GM12878 (cell line): Measurements from ENCODE around the gene GPC6. TPM values are rescaled to one million over a fixed set of nuclear protein-coding genes. Genes with fewer than 3 reads are reported as not detected.

Experiments used
- ATAC-seq: fragments of 200-7000 bp; cut with Tn5 transposase; 3 replicates; pipeline ENCODE4 v1.9.1; 2020; ENCODE audit warnings: mild to moderate bottlenecking, moderate library complexity
- BruUV-seq: library from RNA; stranded (reverse); fragments of 400-500 nt; replicated peaks from 2 replicates; lab custom pipeline; 2021; lab: Mats Ljungman, UMichigan
- CTCF ChIA-PET: fragments of 300-600 bp; sonication (Branson Sonifier 250); formaldehyde crosslinking; extraction: SDS; loops from one replicate; lab custom pipeline; 2021; ENCODE audit warnings: inconsistent platforms; lab: Yijun Ruan, JAX
- POLR2A ChIA-PET: fragments of 350-600 bp; formaldehyde crosslinking; extraction: SDS; loops from one replicate; lab custom pipeline; 2021; ENCODE audit warnings: inconsistent platforms; lab: Charles Lee
- RAD21 ChIA-PET: fragments of 300-600 bp; sonication (Branson Sonifier 250); formaldehyde crosslinking; loops from one replicate; lab custom pipeline; 2023; ENCODE audit warnings: antibody characterized with exemption; ENCODE audit not compliant: unreplicated experiment; lab: Charles Lee
- SMC1A ChIA-PET: fragments of 300-600 bp; sonication (Branson Sonifier 250); formaldehyde crosslinking; loops from one replicate; lab custom pipeline; 2023; ENCODE audit not compliant: unreplicated experiment, uncharacterized antibody; lab: Charles Lee
- DNase-seq: peaks from one replicate; pipeline ENCODE4 v3.0.0-alpha.2; 2011; ENCODE audit warnings: low read depth, low spot score
- FAIRE-seq: peaks from 3 replicates; lab custom pipeline; 2011; peaks lifted over from hg19 to GRCh38; lab: Jason Lieb, UNC
- H2AFZ ChIP-seq: 2 replicates; pipeline ENCODE4 v1.6.0; 2011; ENCODE audit warnings: low read depth, low read length, control low read depth; ENCODE audit not compliant: control insufficient read depth
- H3K27ac ChIP-seq: 2 replicates; pipeline ENCODE4 v1.5.1; 2011; ENCODE audit warnings: control low read depth; ENCODE audit not compliant: control insufficient read depth, insufficient read depth
- H3K27me3 ChIP-seq, 2 experiments: replicated peaks in 1 of 2; 2 replicates each; pipeline versions ENCODE4 v1.6.0 to v1.6.1; 2011; ENCODE audit warnings: low read length in 1 of 2; ENCODE audit not compliant: control insufficient read depth in 2 of 2, insufficient read depth in 2 of 2
- H3K36me3 ChIP-seq, 2 experiments: 2 replicates each; pipeline ENCODE4 v1.5.1; 2011; ENCODE audit warnings: low read length in 1 of 2; ENCODE audit not compliant: control insufficient read depth in 2 of 2, insufficient read depth in 2 of 2
- H3K4me1 ChIP-seq: 2 replicates; pipeline ENCODE4 v1.6.1; 2011; ENCODE audit warnings: mild to moderate bottlenecking, low read length, moderate library complexity, mixed read lengths; ENCODE audit not compliant: control insufficient read depth, insufficient read depth
- H3K4me2 ChIP-seq: 2 replicates; pipeline ENCODE4 v1.6.0; 2011; ENCODE audit warnings: control low read depth; ENCODE audit not compliant: control insufficient read depth, insufficient read depth
- H3K4me3 ChIP-seq: fragments of 200-600 bp; sonication (generic); 2 replicates; pipeline ENCODE4 v1.5.1; 2016
- H3K79me2 ChIP-seq: 2 replicates; pipeline ENCODE4 v1.6.0; 2011; ENCODE audit warnings: low read length; ENCODE audit not compliant: control insufficient read depth, insufficient read depth
- H3K9ac ChIP-seq: 2 replicates; pipeline ENCODE4 v1.8.0; 2011; ENCODE audit warnings: low read length, control low read depth, mixed read lengths; ENCODE audit not compliant: control insufficient read depth, insufficient read depth
- H3K9me3 ChIP-seq: replicated peaks from 3 replicates; pipeline ENCODE4 v1.5.1; 2011; ENCODE audit warnings: mild to moderate bottlenecking, low read length; ENCODE audit not compliant: control insufficient read depth, insufficient read depth
- H4K20me1 ChIP-seq: 2 replicates; pipeline ENCODE4 v1.6.0; 2011; ENCODE audit not compliant: control insufficient read depth, insufficient read depth
- ATF7 ChIP-seq: fragments of 450-650 bp; IDR thresholded peaks from 2 replicates; pipeline ENCODE4 v1.6.1; 2016; ENCODE audit warnings: low read depth, mild to moderate bottlenecking
- BRCA1 ChIP-seq: IDR thresholded peaks from 2 replicates; pipeline ENCODE4 v1.6.1; 2011; ENCODE audit warnings: low read depth, low read length, improper control_type of control experiment
- CHD1 ChIP-seq: IDR thresholded peaks from 2 replicates; pipeline ENCODE4 v1.6.1; 2012; ENCODE audit warnings: low read depth, low read length, improper control_type of control experiment
- CHD4 ChIP-seq: fragments of 200-600 bp; sonication (generic); IDR thresholded peaks from 2 replicates; pipeline ENCODE4 v1.6.1; 2016; ENCODE audit warnings: mild to moderate bottlenecking
- EP300 ChIP-seq, 2 experiments: fragments of 150-350 bp in 1 of 2; IDR thresholded peaks; 2 replicates each; pipeline ENCODE4 v1.6.1; 2011 to 2012; ENCODE audit warnings: low read depth in 2 of 2, low read length in 2 of 2, borderline replicate concordance in 1 of 2, improper control_type of control experiment in 1 of 2, inconsistent platforms in 1 of 2; ENCODE audit not compliant: control insufficient read depth in 1 of 2
- HCFC1 ChIP-seq: fragments of 150-350 bp; IDR thresholded peaks from 2 replicates; pipeline ENCODE4 v1.6.1; 2014; ENCODE audit warnings: low read length
- MEF2B ChIP-seq: fragments of 450-650 bp; IDR thresholded peaks from 2 replicates; pipeline ENCODE4 v1.6.1; 2018; ENCODE audit warnings: mild to moderate bottlenecking, moderate library complexity; ENCODE audit not compliant: partially characterized antibody, poor library complexity, severe bottlenecking
- MYB ChIP-seq: fragments of 150-350 bp; IDR thresholded peaks from 2 replicates; pipeline ENCODE4 v1.6.1; 2014; ENCODE audit warnings: mild to moderate bottlenecking, low read depth, low read length, borderline replicate concordance
- MYC ChIP-seq: IDR thresholded peaks from 2 replicates; pipeline ENCODE4 v1.6.1; 2011; ENCODE audit warnings: mild to moderate bottlenecking, low read length, moderate library complexity, inconsistent platforms; ENCODE audit not compliant: insufficient read depth, insufficient replicate concordance, insufficient read length, severe bottlenecking
- NBN ChIP-seq: fragments of 450-650 bp; IDR thresholded peaks from 2 replicates; pipeline ENCODE4 v1.6.1; 2016
- NFXL1 ChIP-seq: fragments of 450-650 bp; IDR thresholded peaks from 2 replicates; pipeline ENCODE4 v1.6.1; 2017; ENCODE audit warnings: antibody characterized with exemption, mild to moderate bottlenecking, borderline replicate concordance
- NR2C2 ChIP-seq: IDR thresholded peaks from 2 replicates; pipeline ENCODE4 v1.6.1; 2011; ENCODE audit warnings: borderline replicate concordance, low read depth; ENCODE audit not compliant: control insufficient read depth, insufficient read length
- POU2F2 ChIP-seq: IDR thresholded peaks from 3 replicates; pipeline ENCODE4 v1.6.1; 2011; ENCODE audit warnings: low read depth, mild to moderate bottlenecking, low read length, borderline replicate concordance
- TAF1 ChIP-seq: IDR thresholded peaks from 2 replicates; pipeline ENCODE4 v1.6.1; 2011; ENCODE audit warnings: mild to moderate bottlenecking, low read depth, low read length, borderline replicate concordance
- TCF7 ChIP-seq: IDR thresholded peaks from 2 replicates; pipeline ENCODE4 v1.6.1; 2014; ENCODE audit warnings: antibody characterized with exemption, borderline replicate concordance
- YY1 ChIP-seq: IDR thresholded peaks from 2 replicates; pipeline ENCODE4 v1.6.1; 2011; ENCODE audit warnings: low read depth, mild to moderate bottlenecking, low read length
- ZZZ3 ChIP-seq: IDR thresholded peaks from 2 replicates; pipeline ENCODE4 v1.6.1; 2011; ENCODE audit warnings: low read depth; ENCODE audit not compliant: control insufficient read depth, insufficient read length
- WGBS: methylation state at CpG from one replicate; pipeline ENCODE4 v1.1.6; 2016; ENCODE audit warnings: low lambda C conversion rate; ENCODE audit not compliant: insufficient replicate concordance, insufficient coverage; ENCODE audit errors: missing lambda C conversion rate; 5-methylcytosine and 5-hydroxymethylcytosine counted together
- in situ Hi-C: fragments of 300-500 bp; cut with MboI; formaldehyde crosslinking; loops from 9 replicates; pipeline ENCODE4 v1.14.3; 2018; ENCODE audit warnings: mixed read lengths
- intact Hi-C: fragments of 100-400 bp; cut with micrococcal nuclease; formaldehyde crosslinking; loops from one replicate; pipeline ENCODE4 v1.14.2; 2022; ENCODE audit not compliant: unreplicated experiment
- polyA plus RNA-seq, 11 experiments: library from polyadenylated mRNA; depleted of rRNA in 4 of 11; unstranded in 6 of 11; stranded (reverse) in 5 of 11; fragments of >200 nt; fragmentation: Nextera tagmentation in 4 of 11; fragmentation: Illumina TruSeq in 1 of 11; extraction: Ambion mirVana in 4 of 11; extraction: Trizol in 1 of 11; gene quantifications; 1 replicate in 1 of 11; 2 replicates in 10 of 11; pipeline versions ENCODE4 v1.2.1 to v1.2.3, GENCODE V29; 2011 to 2016; ENCODE audit warnings: inconsistent platforms in 2 of 11, missing spikeins in 2 of 11, low read depth in 1 of 11
- total RNA-seq, 4 experiments: library from RNA; depleted of rRNA in 3 of 4; stranded (reverse); fragments of >200 nt in 3 of 4; fragmentation: Illumina TruSeq in 1 of 4; extraction: Trizol in 1 of 4; gene quantifications; 2 replicates each; pipeline versions ENCODE4 v1.2.1 to v1.2.3, GENCODE V29; 2013 to 2021
- TF ChIP-seq, protein P1 (sequence below): fragments of 450-650 bp; IDR thresholded peaks from 2 replicates; pipeline ENCODE4 v1.6.1; 2016; ENCODE audit warnings: mild to moderate bottlenecking

Gene GPC6
- total and polyA plus RNA-seq, 10 of the 15 experiments (the other 5 are each of a cell fraction or from before 2014, with no cell fraction given): 0.03 to 0.04 (median 0.03) TPM; not detected in 7

DNA sequence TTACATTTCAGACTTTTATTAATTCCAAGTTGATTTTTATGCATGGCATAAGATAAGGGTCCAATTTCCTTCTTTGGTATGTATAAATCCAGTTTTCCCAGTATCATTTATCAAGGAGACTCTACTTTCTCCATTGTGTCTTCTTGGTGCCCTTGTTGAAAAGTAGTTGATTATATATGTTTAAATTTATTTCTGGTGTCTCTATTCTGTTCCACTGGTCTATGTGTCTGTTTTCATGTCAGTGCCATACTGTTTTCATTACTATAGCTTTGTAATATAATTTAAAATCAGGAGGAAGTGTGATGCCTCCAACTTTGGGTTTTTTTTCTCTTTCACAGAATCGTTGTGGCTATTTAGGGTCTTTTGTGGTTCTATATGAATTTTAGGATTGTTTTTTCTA lies 1019.9 kb downstream of the GPC6 start:
- SMC1A ChIA-PET: no interaction called here
- Histone ChIP-seq H3K4me2 (no peak overlapping the region), H4K20me1 (no peaks in the 10 kb centered on the region), H3K27ac (no peak overlapping the region), H3K36me3 (no peaks in the 10 kb centered on the region), H3K9ac (no peak overlapping the region), H3K4me3 (no peak overlapping the region), H3K4me1 (no peaks in the 10 kb centered on the region), H2AFZ (no peak overlapping the region), H3K27me3 (no peaks in the 10 kb centered on the region), H3K79me2 (no peaks in the 10 kb centered on the region), H3K9me3 (no peaks in the 10 kb centered on the region)
- in situ Hi-C loops (no loop called here), intact Hi-C loops (no loop called here)
- ATAC-seq (no peak), FAIRE-seq (no peak), DNase-seq (no peak)
- no TSS peak for BruUV-seq
- TF ChIP-seq TCF7 (no peak), CHD4 (no peak), EP300 (IDR thresholded peaks at IDR 0.05; ENCODE audit: borderline replicate concordance in 1 of 2, control insufficient read depth in 1 of 2, low read depth in 2 of 2, low read length in 2 of 2) (no peak), MYC (no peak), ZZZ3 (no peak), NFXL1 (no peak), YY1 (no peak), BRCA1 (no peak), NR2C2 (no peak), MYB (no peak), CHD1 (no peak), ATF7 (no peak), NBN (no peak), HCFC1 (no peak), MEF2B (no peak), TAF1 (no peak), POU2F2 (no peak)
- TF ChIP-seq, protein P1, sequence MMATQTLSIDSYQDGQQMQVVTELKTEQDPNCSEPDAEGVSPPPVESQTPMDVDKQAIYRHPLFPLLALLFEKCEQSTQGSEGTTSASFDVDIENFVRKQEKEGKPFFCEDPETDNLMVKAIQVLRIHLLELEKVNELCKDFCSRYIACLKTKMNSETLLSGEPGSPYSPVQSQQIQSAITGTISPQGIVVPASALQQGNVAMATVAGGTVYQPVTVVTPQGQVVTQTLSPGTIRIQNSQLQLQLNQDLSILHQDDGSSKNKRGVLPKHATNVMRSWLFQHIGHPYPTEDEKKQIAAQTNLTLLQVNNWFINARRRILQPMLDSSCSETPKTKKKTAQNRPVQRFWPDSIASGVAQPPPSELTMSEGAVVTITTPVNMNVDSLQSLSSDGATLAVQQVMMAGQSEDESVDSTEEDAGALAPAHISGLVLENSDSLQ: no peak
- POLR2A ChIA-PET: no interaction called here
- RAD21 ChIA-PET: no interaction called here
- WGBS: 0% methylated on average over 1 of the region's 1 CpG
- CTCF ChIA-PET: no interaction called here
